Ishikawa (cell line): ENCODE data around the gene PACSIN2.

Experiments used
- CEBPB ChIP-seq: IDR thresholded peaks from 2 replicates; pipeline ENCODE4 v1.6.1; 2012
- CREB1 ChIP-seq: IDR thresholded peaks from 2 replicates; pipeline ENCODE4 v1.6.1; 2012; ENCODE audit warnings: low read depth
- EGR1 ChIP-seq: IDR thresholded peaks from 2 replicates; pipeline ENCODE4 v1.6.1; 2012
- NFIC ChIP-seq: IDR thresholded peaks from 2 replicates; pipeline ENCODE4 v1.6.1; 2012
- RAD21 ChIP-seq: IDR thresholded peaks from 2 replicates; pipeline ENCODE4 v1.6.1; 2012; ENCODE audit warnings: low read depth
- TAF1 ChIP-seq: IDR thresholded peaks from 2 replicates; pipeline ENCODE4 v1.6.1; 2012; ENCODE audit warnings: low read depth, mild to moderate bottlenecking
- ZBTB7A ChIP-seq: IDR thresholded peaks from 2 replicates; pipeline ENCODE4 v1.6.1; 2012; ENCODE audit warnings: low read depth
- TF ChIP-seq, protein P1 (sequence below): IDR thresholded peaks from 2 replicates; pipeline ENCODE4 v1.6.1; 2012; ENCODE audit warnings: low read depth, mild to moderate bottlenecking

DNA sequence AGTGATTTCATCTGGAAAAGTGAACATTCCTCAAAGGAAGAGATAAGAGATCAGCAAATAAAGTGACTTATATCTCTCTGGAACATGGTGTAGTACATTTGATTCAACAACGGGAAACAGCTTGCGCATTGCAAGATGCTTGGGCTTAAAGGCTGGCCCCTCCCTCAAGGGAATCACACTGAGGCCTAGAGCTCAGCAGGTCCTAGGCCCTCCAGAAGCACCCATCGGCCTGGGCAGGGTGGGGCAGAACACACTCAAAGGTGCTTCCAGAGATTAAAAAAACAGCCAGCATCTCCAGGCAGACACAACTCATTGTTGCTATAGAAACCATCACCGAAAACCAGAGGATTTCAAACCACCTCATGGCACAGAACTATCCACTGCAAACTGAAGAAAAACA is 88.8 kb downstream of the PACSIN2 start:
- TF ChIP-seq RAD21 (no peak), NFIC (no peak), CEBPB (no peak), TAF1 (no peak), CREB1 (no peak), ZBTB7A (no peak), EGR1 (no peak)
- TF ChIP-seq, protein P1, sequence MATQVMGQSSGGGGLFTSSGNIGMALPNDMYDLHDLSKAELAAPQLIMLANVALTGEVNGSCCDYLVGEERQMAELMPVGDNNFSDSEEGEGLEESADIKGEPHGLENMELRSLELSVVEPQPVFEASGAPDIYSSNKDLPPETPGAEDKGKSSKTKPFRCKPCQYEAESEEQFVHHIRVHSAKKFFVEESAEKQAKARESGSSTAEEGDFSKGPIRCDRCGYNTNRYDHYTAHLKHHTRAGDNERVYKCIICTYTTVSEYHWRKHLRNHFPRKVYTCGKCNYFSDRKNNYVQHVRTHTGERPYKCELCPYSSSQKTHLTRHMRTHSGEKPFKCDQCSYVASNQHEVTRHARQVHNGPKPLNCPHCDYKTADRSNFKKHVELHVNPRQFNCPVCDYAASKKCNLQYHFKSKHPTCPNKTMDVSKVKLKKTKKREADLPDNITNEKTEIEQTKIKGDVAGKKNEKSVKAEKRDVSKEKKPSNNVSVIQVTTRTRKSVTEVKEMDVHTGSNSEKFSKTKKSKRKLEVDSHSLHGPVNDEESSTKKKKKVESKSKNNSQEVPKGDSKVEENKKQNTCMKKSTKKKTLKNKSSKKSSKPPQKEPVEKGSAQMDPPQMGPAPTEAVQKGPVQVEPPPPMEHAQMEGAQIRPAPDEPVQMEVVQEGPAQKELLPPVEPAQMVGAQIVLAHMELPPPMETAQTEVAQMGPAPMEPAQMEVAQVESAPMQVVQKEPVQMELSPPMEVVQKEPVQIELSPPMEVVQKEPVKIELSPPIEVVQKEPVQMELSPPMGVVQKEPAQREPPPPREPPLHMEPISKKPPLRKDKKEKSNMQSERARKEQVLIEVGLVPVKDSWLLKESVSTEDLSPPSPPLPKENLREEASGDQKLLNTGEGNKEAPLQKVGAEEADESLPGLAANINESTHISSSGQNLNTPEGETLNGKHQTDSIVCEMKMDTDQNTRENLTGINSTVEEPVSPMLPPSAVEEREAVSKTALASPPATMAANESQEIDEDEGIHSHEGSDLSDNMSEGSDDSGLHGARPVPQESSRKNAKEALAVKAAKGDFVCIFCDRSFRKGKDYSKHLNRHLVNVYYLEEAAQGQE: no peak
